Measurements from ENCODE around the gene CACNA2D1.

DNA sequence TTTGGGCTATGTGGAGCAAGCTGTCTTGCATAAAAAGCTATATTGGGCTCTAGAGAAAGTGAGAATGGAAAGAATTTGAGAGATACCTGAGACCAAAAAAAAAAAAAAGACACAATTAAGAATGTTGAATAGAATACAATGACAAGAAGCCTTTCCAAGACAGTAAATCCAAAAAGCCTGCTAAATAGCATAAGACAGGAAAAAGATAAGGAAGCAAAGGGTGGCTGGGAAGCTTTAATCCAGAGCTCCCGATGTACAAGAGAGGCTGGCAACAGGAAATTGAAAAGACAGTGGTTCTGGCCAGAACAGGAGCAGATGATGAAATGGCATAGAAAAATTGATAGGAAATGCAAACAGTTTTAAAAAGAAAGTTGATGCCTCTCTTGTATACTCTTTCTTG lies 174.9 kb downstream of the CACNA2D1 start:
- TF ChIP-seq CTCF (conservative IDR thresholded peaks at IDR 0.05; ENCODE audit: low read depth, low read length) (no peak), EZH2 (IDR thresholded peaks at IDR 0.05; ENCODE audit: low read length, unreplicated experiment) (no peak)

Measured in PC-3 (cell line).